DMS 273 (cell line): ENCODE data around the gene ISG20.

Experiments used
- DNase-seq: peaks from one replicate; lab custom pipeline; 2025; ENCODE audit not compliant: unreplicated experiment; lab: John Stamatoyannopoulos, UW

The ISG20 gene

DNA sequence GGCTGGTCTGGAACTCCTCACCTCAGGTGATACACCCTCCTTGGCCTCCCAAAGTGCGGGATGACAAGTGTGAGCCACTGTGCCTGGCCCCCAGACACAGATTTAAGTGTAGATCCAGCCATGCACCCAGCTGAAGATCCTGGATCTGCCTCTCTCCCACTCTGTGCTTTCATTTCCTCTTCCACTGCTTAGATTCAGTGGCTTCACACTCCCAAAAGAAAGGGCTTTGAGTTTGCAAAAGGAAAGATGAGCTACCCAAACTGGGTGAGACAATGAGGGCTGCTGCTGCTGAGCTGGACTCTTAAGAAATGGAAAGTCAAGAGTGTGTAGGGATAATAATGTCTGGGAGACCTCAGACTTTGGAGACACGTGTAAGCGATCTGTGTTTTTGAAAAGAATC lies 45.5 kb downstream of the ISG20 start:
- DNase-seq: no peak

DNA sequence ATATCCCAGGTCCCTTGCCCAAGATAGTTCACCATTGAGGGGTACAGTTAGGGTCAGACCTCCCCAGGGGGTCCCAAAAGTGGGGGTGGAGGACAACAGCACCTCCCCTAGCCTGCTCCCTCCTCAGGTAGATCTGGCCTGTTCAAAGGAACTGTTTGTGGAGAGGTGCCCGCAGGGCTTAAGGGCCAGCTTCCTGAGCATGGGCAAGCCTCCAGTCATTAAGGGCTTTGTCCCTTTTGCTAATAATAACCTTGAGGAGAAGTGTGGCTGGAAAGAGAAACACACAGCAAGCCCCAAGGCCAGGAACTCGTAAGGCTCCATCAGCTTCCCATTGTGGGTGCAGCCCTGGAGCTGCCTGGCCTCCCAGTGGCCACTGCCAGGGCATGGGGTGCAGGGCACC lies 47.4 kb downstream of the ISG20 start:
- DNase-seq: no peak

DNA sequence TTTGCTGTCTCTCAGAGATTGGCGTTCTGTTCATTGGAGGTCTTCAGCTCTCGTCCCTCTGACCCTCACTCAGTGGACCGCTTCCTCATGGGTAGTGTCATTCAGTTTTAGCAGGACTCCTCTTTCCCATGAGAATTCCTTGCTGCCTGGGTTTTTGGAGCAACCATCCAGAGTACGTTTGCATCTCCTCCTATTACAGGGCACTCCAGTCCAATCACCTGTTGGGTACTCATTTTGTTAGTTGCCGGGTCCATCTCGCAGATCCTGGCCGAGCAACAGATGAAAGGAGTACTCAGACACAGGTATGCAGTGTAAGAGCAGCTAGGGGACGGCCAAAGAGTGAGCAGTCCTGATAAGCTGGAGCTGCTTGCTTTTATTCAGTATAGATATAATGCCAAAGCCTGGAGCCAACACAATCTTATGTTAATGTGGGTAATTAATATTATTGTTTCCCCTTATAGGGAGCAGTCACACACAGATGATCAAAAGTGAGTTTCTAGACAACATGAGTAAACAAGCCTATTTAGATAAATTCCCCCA lies 49.6 kb downstream of the ISG20 start:
- no peak for DNase-seq

DNA sequence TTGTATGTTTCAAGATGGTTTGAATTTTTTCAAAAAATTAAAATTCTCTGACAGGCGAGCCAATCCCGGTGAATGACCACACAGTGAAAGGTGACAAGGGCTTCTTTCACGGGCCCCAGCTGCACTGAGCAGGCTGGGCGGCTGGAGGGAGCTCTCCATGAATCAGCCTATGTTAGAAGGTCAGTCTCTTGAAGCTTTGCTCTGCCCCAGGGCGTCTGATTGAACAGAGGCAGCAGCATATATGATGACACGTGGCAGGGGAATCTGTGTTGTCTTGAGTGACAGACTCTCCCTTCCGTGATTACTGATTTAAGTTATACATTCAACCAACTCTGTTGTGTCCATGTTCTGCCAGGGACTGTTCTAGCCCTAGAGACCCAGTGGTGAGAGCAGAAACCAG lies 51.5 kb downstream of the ISG20 start:
- no peak for DNase-seq

DNA sequence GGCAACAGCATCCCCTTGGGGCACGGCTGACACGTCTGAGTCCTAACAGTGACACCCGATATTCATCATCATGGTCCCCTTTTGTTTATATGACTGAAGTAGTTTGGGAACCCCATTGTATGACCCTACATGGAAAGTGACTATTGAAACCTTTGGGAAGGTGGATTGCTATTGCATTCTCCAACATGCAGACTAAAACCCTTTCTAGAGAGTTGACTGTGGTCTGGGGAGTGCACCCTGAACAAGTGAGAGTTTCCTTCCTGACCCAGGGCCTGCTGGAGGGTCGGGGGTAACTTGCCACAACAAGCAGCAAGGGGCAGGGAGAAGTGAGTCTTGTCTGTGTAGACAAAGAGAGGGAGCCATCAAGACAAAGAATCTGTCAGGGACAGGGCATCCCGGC lies 54.4 kb downstream of the ISG20 start:
- no peak for DNase-seq

DNA sequence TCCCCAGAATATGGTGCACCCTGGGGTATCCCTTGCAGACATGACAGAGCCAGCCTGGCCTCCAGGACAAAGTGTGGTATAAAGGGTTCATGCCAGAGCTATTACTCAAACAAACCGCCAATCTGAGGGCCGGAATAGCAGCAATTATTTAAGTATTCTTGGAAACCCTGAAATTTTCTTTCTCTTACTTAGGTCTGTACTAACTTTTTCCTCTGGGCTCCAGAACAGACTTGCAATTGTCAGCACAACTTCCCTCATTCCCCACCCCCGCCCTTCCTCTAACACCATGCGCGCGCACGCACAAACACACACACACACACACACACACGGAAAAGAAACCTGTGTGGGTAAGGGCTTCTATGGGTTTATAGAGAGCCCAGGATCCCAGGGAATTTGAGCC lies 56.3 kb downstream of the ISG20 start:
- DNase-seq: no peak

DNA sequence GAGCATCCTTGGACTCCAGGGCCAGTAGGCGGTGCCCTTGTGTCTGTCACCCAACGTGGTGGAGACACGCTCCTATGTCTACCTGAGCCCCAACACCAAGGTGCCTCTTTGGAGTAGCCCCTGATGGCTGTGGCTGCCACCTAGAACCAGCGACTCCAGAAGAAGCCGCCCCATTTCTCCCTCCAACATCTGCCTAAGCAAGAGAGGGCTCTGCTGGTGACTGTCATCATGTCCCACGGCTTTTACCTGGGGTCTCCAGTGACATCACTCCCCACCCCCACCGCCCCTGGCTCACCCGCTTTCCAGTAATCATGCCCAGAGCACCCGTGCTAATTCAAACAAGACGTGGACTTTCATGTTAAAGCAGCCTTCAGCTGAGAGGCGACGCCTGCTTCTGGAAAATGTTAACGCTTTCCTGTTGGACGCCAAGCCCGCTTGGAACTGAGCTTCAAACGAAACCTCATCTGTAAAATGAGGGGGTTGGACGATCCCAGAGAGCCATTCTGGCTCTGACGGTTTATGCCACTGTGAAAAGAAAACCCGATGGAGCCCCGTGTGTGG lies 57.0 kb downstream of the ISG20 start:
- DNase-seq: no peak

DNA sequence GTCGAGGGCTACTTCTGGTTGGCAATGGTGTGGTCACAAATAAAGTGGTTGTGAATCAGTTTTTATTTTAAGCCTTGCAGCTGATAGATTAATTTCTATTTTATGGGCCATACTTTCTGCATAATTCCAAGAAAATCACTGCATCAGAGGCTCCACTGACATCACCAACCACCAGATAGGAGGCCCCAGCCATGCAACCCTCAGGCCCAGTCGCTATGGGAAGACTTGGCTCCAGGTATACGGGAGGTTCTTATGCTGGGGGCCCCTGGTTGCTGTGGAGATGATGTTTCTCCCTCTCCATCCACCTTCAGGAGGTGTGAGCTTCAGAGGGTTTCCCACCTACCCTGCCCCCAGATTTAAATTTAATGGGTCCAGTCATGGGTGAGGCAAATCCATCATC lies 57.4 kb downstream of the ISG20 start:
- DNase-seq: no peak

DNA sequence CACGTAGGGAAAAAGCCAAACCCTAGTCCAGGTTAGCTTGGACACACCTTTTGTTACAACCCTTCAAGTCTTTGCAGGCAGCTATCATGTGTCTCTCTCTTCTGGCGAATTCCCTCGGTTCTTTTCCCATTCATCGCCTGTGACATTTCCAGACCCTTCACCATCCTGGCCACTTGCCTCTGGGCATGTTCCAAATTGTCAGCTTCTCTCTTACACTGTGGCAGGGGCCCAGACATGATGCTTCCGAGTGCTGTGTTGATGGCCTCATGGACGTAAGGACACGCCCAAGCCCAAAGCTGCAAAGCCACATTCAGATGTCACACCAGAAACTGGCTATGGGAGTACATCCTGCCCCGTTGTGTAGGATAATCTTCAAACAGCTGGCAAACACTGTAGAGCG lies 58.5 kb downstream of the ISG20 start:
- DNase-seq: no peak

DNA sequence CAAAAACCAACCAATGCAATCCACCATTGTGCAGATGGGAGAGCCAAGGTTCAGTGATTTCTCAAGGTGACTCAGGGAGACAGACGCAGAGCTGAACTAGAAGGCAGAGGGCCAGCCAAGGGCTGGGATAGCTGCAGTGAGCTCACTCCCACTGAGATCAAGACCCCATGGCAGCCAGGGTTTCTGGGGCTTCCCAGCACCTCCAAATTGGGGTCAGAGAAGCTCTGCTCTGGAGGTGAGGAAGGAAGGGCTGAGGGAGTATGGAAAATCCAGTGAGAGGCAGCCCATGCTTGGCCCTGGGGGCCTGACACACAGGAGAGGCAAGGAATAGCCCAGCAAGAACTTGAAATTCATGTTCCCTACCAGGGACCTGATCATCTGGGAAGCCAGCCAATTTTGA lies 61.0 kb downstream of the ISG20 start:
- DNase-seq: no peak

DNA sequence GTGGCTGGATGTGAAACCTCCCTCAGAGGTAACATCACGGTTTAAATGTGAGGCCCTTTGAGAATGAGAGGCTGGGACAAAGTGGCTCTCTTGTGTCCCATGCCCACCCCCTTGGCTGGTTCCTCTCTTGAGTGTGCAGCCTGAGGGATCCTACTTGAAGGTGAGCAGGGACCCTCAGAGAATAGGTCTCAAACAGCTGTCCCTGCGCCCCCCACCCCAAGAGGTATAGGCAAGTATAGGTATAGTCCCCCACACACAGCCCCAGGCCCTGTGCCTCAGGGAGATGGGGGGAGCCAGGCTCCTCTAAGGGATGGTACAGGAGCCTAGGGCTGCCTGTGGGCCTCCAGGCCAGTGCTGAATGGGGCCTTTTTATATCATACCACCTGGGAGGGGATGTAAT lies 61.9 kb downstream of the ISG20 start:
- no peak for DNase-seq

DNA sequence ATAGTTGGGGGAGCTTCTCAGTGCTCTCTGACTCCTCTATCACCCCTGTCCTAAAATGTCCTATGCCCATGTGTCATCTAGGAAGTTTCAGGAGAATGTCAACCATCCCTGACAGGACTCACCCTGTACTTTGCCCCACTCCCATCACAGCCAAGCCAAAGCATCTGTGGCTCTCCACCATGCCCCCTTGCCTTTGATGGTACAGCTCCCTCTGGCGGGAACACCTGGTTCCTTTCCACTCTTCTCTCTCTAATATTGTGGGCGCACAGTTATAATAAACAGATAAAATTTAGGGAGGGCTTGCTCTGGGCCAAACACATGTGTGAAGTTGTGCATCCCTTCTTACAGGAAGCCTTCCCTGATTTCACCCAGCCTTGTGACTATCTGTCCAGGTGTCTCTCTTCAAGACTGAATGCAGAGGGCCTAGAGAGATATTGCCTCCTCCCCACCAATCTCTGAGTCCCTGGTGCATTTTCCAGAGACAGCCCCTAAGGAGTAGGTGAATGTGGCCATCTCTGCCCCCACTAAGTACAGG lies 62.8 kb downstream of the ISG20 start:
- DNase-seq: no peak

DNA sequence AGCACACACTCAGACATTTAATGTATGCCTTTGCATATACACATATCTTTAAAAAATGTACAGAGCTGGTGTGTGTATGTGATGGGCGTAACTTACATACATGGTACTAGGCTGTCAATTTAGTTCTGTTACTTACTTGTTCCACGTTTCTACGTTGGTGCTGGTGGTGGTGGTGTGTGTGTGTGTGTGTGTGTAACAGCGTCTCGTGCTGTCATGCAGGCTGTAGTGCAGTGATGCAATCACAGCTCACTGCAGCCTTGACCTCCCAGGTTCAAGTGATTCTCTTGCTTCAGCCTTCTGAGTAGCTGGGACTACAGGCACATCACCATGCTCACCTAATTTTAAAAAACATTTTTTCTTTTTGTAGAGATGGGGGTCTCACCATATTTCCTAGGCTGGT lies 64.2 kb downstream of the ISG20 start:
- no peak for DNase-seq

DNA sequence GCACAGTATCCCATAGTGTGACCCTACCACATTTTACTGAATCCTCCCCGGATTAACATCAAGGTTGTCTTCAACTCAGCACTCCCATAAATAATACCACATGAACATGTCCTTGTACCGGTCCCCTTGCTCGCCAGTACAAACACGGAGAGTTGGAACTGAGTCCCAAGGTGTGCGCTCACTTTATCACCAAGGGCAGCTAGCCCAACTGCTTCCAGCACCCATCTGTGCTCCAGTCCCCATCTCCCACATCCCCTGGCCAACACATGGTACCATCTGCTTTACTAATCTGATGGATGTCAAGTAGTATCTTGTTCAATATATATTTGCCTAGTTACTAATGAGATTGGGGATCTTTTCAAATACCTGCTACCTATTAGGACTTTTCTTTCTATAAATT lies 64.7 kb downstream of the ISG20 start:
- peak; percentile 15 for DNase-seq

DNA sequence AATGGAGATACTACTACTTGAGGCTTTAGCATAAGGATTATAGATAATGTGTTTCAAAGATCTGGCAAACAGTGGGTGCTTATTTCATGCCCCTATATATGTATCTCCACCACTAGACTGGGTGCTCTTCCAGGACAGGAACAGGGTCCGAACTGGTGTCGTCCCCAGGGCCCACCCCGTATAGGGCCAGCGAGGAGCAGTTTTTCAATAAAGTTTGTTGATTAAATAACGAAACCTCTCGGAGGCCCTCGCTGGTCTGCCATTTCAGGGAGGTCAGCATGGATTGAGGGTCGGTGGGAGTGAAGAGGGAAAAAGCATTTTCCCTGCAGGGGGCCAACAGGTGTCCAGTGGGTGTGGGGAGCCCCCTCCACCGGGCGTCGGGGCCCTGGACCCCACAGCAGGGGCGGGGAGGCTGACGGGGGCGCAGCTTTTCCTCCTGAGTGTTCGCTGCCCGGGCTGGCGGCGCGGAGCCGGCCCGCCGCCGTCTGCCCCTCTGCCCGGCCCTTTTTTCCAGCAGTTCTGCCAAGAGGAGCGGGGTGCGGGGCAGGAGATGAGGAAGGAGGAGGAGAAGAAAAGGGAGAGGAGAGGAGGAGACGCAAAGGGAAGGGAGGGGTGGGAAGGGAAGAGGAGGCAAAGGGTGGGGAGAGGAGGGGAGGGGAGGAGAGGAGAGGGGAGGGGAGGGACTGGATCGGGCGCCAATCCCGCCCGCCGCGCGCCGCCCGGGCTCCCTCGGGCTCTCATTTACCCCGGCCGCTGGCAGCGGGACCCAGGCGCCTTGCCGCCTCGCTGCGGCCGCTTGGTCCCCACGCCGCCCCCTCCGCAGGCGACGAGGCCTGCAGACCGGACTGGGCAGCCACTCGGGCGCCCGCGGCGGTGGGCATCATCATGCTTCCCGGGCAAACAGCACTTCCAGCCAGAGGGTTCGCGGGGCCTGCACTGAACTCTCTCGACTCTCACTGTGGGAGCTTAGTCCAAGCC lies 66.3 kb downstream of the ISG20 start:
- DNase-seq: peak; percentile 59

DNA sequence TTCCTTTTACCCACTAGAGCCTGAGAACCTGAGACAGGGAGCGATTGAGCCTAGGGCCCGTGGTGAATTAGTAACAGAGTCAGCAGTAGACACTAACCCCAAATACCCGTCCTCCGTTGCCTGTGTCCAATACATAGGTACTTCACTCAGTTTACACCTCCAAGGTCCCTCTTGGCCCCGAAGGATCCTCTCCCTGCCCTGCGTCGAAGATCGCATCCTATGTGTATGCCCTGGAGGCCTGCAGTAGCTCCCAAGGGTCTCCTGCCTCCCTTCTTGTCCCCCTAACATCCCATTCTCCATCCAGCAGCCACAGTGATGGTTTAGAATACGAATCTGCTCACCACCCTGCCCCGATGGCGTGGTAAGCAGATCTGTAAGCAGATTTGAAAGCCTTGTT lies 67.0 kb downstream of the ISG20 start:
- no peak for DNase-seq
